Calu3 (cell line): ENCODE results near the gene LRP6. TPM values are rescaled to one million over a fixed set of nuclear protein-coding genes. Genes with fewer than 3 reads are reported as not detected.
A peak's percentile ranks its signal among the peaks of the same experiment; 100 is the strongest.

Experiments
- BruUV-seq: library from RNA; stranded (reverse); fragments of 400-500 nt; replicated peaks from 2 replicates; lab custom pipeline; 2021; lab: Mats Ljungman, UMichigan
- CTCF ChIA-PET: fragments of 300-600 bp; sonication (Branson Sonifier 250); formaldehyde crosslinking; loops from one replicate; lab custom pipeline; 2022; ENCODE audit warnings: antibody characterized with exemption; lab: Charles Lee
- DNase-seq: peaks from one replicate; pipeline ENCODE4 v3.0.0; 2022
- H3K27ac Mint-ChIP-seq: one replicate; pipeline ENCODE4 v1.8.0; 2022; ENCODE audit warnings: mixed read lengths; ENCODE audit not compliant: unreplicated experiment
- H3K27me3 Mint-ChIP-seq: one replicate; pipeline ENCODE4 v1.8.0; 2022; ENCODE audit warnings: mixed read lengths; ENCODE audit not compliant: unreplicated experiment
- H3K36me3 Mint-ChIP-seq: one replicate; pipeline ENCODE4 v1.8.0; 2022; ENCODE audit warnings: mild to moderate bottlenecking, moderate library complexity, mixed read lengths; ENCODE audit not compliant: insufficient read depth, unreplicated experiment
- H3K4me1 Mint-ChIP-seq: one replicate; pipeline ENCODE4 v1.8.0; 2022; ENCODE audit warnings: mild to moderate bottlenecking, low read depth, mixed read lengths; ENCODE audit not compliant: unreplicated experiment
- H3K4me3 Mint-ChIP-seq: one replicate; pipeline ENCODE4 v1.8.0; 2022; ENCODE audit warnings: mild to moderate bottlenecking, low read depth, moderate library complexity, mixed read lengths; ENCODE audit not compliant: unreplicated experiment
- H3K9me3 Mint-ChIP-seq: one replicate; pipeline ENCODE4 v1.8.0; 2022; ENCODE audit warnings: low read depth, mixed read lengths; ENCODE audit not compliant: unreplicated experiment
- CTCF ChIP-seq: fragments of 200-600 bp; IDR thresholded peaks from one replicate; pipeline ENCODE4 v1.8.0; 2022; ENCODE audit warnings: antibody characterized with exemption; ENCODE audit not compliant: unreplicated experiment
- intact Hi-C: fragments of 100-400 bp; cut with micrococcal nuclease; formaldehyde crosslinking; loops from one replicate; pipeline ENCODE4 v1.10.0; 2022; ENCODE audit not compliant: unreplicated experiment
- total RNA-seq: library from RNA; stranded (reverse); gene quantifications from 2 replicates; pipeline ENCODE4 v1.2.3, GENCODE V29; 2022

The LRP6 gene
- total RNA-seq, 1 experiment from 2014 or later, result 74.8 TPM

GRCh38 chr12:12081836-12082497 is 184.9 kb downstream of the LRP6 start:
- peak; percentile 18 for DNase-seq
- Mint-ChIP-seq H3K27me3 (no peaks in the 10 kb centered on the region), H3K9me3 (no peaks in the 10 kb centered on the region), H3K4me3 (no peak overlapping the region), H3K4me1 (no peaks in the 10 kb centered on the region), H3K36me3 (no peaks in the 10 kb centered on the region), H3K27ac (peak overlapping the region; percentile 30)
- CTCF ChIA-PET, result interaction anchor here (0.5 to 2.2 kb wide), 9 partner anchors 185 to 503 kb away, joined by 3 to 11 read pairs (median 5); partner anchors contain the start of genes BORCS5, LRP6 and MANSC1
- TF ChIP-seq CTCF, result no peak
- BruUV-seq, result no TSS peak
- intact Hi-C loops, result loop anchor here (2.0 to 5.0 kb wide), 3 partner anchors 185 to 620 kb away; partner anchors contain the start of gene LRP6

GRCh38 chr12:12079291-12079690 is 187.6 kb downstream of the LRP6 start:
- Mint-ChIP-seq H3K4me3 (no peak overlapping the region), H3K9me3 (no peaks in the 10 kb centered on the region), H3K4me1 (no peaks in the 10 kb centered on the region), H3K27me3 (no peaks in the 10 kb centered on the region), H3K27ac (no peak overlapping the region), H3K36me3 (peaks cover 7% of the 10 kb centered on the region)
- no TSS peak for BruUV-seq
- CTCF ChIA-PET, result no interaction called here
- intact Hi-C loops, result no loop called here
- no peak for TF ChIP-seq CTCF
- no peak for DNase-seq

- H3K36me3 Mint-ChIP-seq, result peaks cover 20% of the 10 kb centered on the region
- BruUV-seq, result no TSS peak
- no peaks in the 10 kb centered on the region for H3K27me3 Mint-ChIP-seq
- H3K4me3 Mint-ChIP-seq, result peak overlapping the region; percentile 71
- no peaks in the 10 kb centered on the region for H3K9me3 Mint-ChIP-seq
- peak overlapping the region; percentile 72 for H3K27ac Mint-ChIP-seq
- intact Hi-C loops, result no loop called here
- peak; percentile 58 for DNase-seq
- CTCF ChIA-PET, result interaction anchor here (0.7 to 1.3 kb wide), 3 partner anchors 261 to 279 kb away, joined by 3 to 4 read pairs (median 4); no protein-coding TSS in a partner anchor
- peaks cover 36% of the 10 kb centered on the region for H3K4me1 Mint-ChIP-seq
- TF ChIP-seq CTCF, result no peak
These were observed 194.6 kb downstream of the LRP6 start for GRCh38 chr12:12072064-12072760.

- no peaks in the 10 kb centered on the region for H3K27me3 Mint-ChIP-seq
- no peaks in the 10 kb centered on the region for H3K9me3 Mint-ChIP-seq
- intact Hi-C loops, result no loop called here
- TSS peak; percentile 72 for BruUV-seq
- H3K4me1 Mint-ChIP-seq, result peaks cover 36% of the 10 kb centered on the region
- DNase-seq, result peak; percentile 27
- CTCF ChIA-PET, result interaction anchor here (0.9 to 1.3 kb wide), 5 partner anchors 38 to 327 kb away, joined by 3 to 4 read pairs (median 3); no protein-coding TSS in a partner anchor
- TF ChIP-seq CTCF, result no peak
- peak within 1 kb of the TSS; percentile 71 for H3K4me3 Mint-ChIP-seq
- H3K27ac Mint-ChIP-seq, result peak within 1 kb of the TSS; percentile 72
- H3K36me3 Mint-ChIP-seq, result peaks cover 20% of the 10 kb centered on the region
These were observed 195.9 kb downstream of the LRP6 start, which contains the start of gene BCL2L14 for GRCh38 chr12:12070674-12071656. Gene BCL2L14 (plus strand): TSS chr12:12070939. CDS start chr12:12079306, 8,367 bp downstream.
